Measurements from ENCODE around the gene DNMT3B. TPM values are rescaled to one million over a fixed set of nuclear protein-coding genes. Genes with fewer than 3 reads are reported as not detected.

DNMT3B gene
- total and polyA plus RNA-seq, 9 of the 15 experiments (the other 6 are each of a cell fraction or from before 2014, with no cell fraction given): 9.3 to 74.8 (median 49.1) TPM

DNA sequence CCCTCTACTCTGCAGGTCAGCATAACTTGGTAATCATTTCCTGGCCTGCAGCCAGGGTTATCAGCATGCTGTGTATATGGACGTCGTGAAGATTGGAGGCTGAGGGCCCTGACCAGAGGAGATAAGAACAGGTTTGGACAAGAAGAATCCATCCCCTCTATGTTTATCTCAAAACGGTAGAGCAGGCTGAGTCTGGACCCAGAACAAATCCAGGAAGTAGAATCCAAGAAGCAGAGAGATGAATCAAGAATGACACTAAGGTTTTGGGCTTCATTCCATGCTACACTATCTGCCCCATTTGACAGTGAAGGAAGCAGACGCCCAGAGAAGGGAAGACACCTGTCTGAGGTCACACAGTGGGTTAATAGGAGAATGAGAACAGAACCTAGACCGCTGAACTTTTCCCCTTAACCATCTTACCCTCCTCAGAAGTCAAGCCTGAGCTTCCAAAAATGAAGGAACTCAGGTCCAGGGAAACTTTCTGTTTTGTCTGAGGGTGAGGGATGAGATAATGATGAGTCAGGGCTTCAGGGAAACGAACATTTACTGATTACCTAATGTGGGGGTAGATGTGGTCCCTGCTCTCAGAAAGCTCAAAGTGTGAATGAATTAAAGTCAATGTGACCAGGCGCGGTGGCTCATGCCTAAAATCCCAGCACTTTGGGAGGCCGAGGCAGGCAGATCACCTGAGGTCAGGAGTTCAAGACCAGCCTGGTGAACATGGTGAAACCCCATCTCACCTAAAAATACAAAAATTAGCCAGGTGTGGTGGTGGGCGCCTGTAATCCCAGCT is 9.5 kb upstream of the DNMT3B start (continued):
- TF ChIP-seq, protein P1, sequence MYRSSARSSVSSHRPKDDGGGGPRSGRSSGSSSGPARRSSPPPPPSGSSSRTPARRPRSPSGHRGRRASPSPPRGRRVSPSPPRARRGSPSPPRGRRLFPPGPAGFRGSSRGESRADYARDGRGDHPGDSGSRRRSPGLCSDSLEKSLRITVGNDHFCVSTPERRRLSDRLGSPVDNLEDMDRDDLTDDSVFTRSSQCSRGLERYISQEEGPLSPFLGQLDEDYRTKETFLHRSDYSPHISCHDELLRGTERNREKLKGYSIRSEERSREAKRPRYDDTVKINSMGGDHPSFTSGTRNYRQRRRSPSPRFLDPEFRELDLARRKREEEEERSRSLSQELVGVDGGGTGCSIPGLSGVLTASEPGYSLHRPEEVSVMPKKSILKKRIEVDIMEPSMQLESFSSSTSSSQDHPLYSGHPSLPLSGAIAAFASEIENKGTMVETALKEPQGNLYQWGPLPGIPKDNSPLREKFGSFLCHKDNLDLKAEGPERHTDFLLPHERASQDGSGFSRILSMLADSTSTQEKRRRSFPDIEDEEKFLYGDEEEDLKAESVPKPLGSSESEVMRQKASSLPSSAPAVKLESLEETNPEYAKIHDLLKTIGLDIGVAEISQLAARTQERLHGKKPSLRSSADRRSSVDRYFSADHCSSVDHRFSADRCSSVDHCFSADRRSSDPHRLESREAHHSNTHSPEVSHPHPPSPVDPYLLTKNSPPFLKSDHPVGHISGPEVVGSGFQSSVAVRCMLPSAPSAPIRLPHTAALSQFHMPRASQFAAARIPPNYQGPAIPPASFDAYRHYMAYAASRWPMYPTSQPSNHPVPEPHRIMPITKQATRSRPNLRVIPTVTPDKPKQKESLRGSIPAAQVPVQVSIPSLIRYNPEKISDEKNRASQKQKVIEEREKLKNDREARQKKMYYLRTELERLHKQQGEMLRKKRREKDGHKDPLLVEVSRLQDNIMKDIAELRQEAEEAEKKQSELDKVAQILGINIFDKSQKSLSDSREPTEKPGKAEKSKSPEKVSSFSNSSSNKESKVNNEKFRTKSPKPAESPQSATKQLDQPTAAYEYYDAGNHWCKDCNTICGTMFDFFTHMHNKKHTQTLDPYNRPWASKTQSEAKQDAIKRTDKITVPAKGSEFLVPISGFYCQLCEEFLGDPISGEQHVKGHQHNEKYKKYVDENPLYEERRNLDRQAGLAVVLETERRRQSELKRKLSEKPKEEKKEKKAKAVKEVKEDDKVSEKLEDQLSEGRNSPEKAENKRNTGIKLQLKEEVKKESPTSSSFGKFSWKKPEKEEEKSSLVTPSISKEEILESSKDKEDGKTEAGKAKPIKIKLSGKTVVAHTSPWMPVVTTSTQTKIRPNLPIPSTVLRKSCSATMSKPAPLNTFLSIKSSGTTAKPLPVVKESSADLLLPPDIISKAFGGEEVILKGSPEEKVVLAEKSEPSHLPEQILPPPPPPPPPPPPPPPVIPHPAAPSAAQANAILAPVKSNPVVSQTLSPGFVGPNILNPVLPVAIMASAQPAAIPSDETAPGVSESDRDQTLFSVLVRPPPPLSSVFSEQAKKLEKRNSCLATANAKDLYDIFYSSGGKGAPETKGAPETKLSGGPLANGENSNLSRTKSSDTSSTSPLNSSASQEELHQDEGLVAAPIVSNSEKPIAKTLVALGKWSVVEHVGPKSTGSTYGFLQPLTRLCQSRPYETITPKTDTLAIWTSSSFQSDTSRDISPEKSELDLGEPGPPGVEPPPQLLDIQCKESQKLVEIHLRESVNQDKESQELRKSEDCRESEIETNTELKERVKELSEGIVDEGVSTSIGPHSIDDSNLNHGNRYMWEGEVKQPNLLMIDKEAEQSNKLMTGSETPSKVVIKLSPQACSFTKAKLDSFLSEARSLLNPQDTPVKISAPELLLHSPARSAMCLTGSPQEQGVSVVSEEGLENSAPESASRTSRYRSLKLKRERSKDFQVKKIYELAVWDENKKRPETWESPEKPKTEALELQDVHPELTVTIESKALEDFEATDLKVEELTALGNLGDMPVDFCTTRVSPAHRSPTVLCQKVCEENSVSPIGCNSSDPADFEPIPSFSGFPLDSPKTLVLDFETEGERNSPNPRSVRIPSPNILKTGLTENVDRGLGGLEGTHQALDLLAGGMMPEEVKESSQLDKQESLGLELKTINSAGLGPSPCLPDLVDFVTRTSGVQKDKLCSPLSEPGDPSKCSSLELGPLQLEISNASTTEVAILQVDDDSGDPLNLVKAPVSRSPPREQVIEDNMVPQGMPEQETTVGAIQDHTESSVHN (IDR thresholded peaks at IDR 0.05; ENCODE audit: borderline replicate concordance in 1 of 2, low read depth in 1 of 2): peak in 1 of 2 experiments; percentile 58; a peak in 2 of 4 replicates
- TF ChIP-seq, protein P2, sequence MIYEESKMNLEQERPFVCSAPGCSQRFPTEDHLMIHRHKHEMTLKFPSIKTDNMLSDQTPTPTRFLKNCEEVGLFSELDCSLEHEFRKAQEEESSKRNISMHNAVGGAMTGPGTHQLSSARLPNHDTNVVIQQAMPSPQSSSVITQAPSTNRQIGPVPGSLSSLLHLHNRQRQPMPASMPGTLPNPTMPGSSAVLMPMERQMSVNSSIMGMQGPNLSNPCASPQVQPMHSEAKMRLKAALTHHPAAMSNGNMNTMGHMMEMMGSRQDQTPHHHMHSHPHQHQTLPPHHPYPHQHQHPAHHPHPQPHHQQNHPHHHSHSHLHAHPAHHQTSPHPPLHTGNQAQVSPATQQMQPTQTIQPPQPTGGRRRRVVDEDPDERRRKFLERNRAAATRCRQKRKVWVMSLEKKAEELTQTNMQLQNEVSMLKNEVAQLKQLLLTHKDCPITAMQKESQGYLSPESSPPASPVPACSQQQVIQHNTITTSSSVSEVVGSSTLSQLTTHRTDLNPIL (CRISPR knock-in tag; IDR thresholded peaks at IDR 0.05): no peak
- TF ChIP-seq, protein P3, sequence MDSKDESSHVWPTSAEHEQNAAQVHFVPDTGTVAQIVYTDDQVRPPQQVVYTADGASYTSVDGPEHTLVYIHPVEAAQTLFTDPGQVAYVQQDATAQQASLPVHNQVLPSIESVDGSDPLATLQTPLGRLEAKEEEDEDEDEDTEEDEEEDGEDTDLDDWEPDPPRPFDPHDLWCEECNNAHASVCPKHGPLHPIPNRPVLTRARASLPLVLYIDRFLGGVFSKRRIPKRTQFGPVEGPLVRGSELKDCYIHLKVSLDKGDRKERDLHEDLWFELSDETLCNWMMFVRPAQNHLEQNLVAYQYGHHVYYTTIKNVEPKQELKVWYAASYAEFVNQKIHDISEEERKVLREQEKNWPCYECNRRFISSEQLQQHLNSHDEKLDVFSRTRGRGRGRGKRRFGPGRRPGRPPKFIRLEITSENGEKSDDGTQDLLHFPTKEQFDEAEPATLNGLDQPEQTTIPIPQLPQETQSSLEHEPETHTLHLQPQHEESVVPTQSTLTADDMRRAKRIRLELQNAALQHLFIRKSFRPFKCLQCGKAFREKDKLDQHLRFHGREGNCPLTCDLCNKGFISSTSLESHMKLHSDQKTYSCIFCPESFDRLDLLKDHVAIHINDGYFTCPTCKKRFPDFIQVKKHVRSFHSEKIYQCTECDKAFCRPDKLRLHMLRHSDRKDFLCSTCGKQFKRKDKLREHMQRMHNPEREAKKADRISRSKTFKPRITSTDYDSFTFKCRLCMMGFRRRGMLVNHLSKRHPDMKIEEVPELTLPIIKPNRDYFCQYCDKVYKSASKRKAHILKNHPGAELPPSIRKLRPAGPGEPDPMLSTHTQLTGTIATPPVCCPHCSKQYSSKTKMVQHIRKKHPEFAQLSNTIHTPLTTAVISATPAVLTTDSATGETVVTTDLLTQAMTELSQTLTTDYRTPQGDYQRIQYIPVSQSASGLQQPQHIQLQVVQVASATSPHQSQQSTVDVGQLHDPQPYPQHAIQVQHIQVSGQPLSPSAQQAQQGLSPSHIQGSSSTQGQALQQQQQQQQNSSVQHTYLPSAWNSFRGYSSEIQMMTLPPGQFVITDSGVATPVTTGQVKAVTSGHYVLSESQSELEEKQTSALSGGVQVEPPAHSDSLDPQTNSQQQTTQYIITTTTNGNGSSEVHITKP (IDR thresholded peaks at IDR 0.05; ENCODE audit: partially characterized antibody): peak; percentile 64
- peak; percentile 64 for TF ChIP-seq NFRKB (IDR thresholded peaks at IDR 0.05; ENCODE audit: low read depth)
- no peak for TF ChIP-seq ZZZ3 (IDR thresholded peaks at IDR 0.05)
- TF ChIP-seq, protein P4, sequence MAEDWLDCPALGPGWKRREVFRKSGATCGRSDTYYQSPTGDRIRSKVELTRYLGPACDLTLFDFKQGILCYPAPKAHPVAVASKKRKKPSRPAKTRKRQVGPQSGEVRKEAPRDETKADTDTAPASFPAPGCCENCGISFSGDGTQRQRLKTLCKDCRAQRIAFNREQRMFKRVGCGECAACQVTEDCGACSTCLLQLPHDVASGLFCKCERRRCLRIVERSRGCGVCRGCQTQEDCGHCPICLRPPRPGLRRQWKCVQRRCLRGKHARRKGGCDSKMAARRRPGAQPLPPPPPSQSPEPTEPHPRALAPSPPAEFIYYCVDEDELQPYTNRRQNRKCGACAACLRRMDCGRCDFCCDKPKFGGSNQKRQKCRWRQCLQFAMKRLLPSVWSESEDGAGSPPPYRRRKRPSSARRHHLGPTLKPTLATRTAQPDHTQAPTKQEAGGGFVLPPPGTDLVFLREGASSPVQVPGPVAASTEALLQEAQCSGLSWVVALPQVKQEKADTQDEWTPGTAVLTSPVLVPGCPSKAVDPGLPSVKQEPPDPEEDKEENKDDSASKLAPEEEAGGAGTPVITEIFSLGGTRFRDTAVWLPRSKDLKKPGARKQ (CRISPR knock-in tag; IDR thresholded peaks at IDR 0.05): no peak
- TF ChIP-seq, protein P5, sequence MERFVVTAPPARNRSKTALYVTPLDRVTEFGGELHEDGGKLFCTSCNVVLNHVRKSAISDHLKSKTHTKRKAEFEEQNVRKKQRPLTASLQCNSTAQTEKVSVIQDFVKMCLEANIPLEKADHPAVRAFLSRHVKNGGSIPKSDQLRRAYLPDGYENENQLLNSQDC (CRISPR knock-in tag; IDR thresholded peaks at IDR 0.05): no peak
- TF ChIP-seq, protein P6, sequence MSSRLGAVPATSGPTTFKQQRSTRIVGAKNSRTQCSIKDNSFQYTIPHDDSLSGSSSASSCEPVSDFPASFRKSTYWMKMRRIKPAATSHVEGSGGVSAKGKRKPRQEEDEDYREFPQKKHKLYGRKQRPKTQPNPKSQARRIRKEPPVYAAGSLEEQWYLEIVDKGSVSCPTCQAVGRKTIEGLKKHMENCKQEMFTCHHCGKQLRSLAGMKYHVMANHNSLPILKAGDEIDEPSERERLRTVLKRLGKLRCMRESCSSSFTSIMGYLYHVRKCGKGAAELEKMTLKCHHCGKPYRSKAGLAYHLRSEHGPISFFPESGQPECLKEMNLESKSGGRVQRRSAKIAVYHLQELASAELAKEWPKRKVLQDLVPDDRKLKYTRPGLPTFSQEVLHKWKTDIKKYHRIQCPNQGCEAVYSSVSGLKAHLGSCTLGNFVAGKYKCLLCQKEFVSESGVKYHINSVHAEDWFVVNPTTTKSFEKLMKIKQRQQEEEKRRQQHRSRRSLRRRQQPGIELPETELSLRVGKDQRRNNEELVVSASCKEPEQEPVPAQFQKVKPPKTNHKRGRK (tag; IDR thresholded peaks at IDR 0.05): no peak

Measured in K562 (cell line).